ENCODE data around the gene ZNF138.
"Not testable (repeated sequence)": the region's sequence is repeated elsewhere in the genome, so short reads cannot be mapped to it uniquely, and the experiment has no call there.

The ZNF138 gene

DNA sequence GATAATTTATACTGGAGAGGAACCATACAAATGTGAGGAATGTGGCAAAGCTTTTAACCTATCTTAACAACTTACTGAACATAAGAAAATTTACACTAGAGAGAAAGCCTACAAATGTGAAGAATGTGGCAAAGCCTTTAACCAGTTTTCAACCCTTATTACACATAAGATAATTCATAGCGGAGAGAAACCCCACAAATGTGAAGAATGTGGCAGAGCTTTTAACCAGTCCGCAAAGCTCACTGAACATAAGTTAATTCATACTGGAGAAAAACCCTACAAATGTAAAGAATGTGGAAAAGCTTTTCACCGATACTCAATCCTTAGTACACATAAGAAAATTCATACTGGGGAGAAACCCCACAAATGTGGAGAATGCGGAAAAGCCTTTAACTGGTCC, 37.9 kb downstream of the ZNF138 start:
- H3K27me3 ChIP-seq (ENCODE audit: insufficient read depth, poor library complexity, severe bottlenecking), result no peaks in the 10 kb centered on the region
- DNase-seq (ENCODE audit: low read depth in 1 of 2, low spot score in 1 of 2), result no peak
- no peak overlapping the region for H3K4me3 ChIP-seq (replicated peaks; ENCODE audit: insufficient read depth, low read length)
- H3K27ac ChIP-seq (replicated peaks), result no peak overlapping the region
- no peak for TF ChIP-seq GABPA (IDR thresholded peaks at IDR 0.05; ENCODE audit: low read depth)

DNA sequence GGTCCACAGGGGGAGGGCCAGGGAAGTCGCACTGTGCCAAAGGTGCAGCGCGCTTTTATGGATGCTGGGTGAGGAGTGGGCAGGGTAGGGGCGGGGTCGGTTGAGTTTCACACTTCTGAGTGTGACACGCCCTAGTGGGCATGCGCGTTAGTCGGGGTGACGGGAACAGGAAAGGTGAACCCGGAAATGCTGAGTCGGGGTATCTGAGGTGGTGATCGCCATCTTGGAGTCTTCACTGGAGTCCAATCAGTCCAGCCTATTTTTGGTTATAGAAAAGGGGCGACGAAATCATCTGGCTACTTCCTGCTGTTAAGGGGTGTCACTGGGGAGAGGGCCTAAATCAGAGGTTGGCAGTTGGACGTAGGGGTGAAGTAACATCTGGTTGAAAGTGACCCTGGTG, 40.8 kb downstream of the ZNF138 start:
- TF ChIP-seq, protein P1, sequence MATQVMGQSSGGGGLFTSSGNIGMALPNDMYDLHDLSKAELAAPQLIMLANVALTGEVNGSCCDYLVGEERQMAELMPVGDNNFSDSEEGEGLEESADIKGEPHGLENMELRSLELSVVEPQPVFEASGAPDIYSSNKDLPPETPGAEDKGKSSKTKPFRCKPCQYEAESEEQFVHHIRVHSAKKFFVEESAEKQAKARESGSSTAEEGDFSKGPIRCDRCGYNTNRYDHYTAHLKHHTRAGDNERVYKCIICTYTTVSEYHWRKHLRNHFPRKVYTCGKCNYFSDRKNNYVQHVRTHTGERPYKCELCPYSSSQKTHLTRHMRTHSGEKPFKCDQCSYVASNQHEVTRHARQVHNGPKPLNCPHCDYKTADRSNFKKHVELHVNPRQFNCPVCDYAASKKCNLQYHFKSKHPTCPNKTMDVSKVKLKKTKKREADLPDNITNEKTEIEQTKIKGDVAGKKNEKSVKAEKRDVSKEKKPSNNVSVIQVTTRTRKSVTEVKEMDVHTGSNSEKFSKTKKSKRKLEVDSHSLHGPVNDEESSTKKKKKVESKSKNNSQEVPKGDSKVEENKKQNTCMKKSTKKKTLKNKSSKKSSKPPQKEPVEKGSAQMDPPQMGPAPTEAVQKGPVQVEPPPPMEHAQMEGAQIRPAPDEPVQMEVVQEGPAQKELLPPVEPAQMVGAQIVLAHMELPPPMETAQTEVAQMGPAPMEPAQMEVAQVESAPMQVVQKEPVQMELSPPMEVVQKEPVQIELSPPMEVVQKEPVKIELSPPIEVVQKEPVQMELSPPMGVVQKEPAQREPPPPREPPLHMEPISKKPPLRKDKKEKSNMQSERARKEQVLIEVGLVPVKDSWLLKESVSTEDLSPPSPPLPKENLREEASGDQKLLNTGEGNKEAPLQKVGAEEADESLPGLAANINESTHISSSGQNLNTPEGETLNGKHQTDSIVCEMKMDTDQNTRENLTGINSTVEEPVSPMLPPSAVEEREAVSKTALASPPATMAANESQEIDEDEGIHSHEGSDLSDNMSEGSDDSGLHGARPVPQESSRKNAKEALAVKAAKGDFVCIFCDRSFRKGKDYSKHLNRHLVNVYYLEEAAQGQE (IDR thresholded peaks at IDR 0.05; ENCODE audit: insufficient replicate concordance, low read depth), result no peak
- TF ChIP-seq, protein P2, sequence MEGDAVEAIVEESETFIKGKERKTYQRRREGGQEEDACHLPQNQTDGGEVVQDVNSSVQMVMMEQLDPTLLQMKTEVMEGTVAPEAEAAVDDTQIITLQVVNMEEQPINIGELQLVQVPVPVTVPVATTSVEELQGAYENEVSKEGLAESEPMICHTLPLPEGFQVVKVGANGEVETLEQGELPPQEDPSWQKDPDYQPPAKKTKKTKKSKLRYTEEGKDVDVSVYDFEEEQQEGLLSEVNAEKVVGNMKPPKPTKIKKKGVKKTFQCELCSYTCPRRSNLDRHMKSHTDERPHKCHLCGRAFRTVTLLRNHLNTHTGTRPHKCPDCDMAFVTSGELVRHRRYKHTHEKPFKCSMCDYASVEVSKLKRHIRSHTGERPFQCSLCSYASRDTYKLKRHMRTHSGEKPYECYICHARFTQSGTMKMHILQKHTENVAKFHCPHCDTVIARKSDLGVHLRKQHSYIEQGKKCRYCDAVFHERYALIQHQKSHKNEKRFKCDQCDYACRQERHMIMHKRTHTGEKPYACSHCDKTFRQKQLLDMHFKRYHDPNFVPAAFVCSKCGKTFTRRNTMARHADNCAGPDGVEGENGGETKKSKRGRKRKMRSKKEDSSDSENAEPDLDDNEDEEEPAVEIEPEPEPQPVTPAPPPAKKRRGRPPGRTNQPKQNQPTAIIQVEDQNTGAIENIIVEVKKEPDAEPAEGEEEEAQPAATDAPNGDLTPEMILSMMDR (IDR thresholded peaks at IDR 0.05; ENCODE audit: insufficient read depth, low read length), result no peak
- TF ChIP-seq SPI1 (IDR thresholded peaks at IDR 0.05; ENCODE audit: borderline replicate concordance, low read depth), result no peak
- TF ChIP-seq POLR2AphosphoS5 (IDR thresholded peaks at IDR 0.05; ENCODE audit: low read depth), result no peak
- no peak for TF ChIP-seq GABPA (IDR thresholded peaks at IDR 0.05; ENCODE audit: low read depth)
- H3K27me3 ChIP-seq (ENCODE audit: insufficient read depth, poor library complexity, severe bottlenecking), result no peaks in the 10 kb centered on the region
- no peak overlapping the region for H3K4me3 ChIP-seq (replicated peaks; ENCODE audit: insufficient read depth, low read length)
- H3K27ac ChIP-seq (replicated peaks), result no peak overlapping the region
- DNase-seq (ENCODE audit: low read depth in 1 of 2, low spot score in 1 of 2), result no peak

DNA sequence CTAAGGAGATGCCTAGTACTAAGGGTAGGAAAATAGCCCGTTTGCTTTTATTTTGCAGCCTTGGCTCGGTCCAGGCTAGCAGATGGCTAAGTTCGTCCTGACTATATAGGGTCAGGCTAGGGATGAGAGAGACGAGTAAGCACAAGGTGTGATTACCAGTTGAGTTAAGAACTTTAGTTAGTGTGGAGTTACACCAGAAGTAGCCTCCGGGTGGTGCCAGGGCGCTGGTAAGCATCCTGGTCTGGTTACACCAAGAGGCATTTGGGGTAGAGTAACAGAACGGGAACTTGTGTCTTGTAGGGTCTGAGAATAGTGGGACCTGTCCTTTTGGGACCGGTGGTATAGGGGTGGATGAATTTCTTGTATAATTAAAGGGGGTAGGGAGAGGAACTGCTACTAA, 41.6 kb downstream of the ZNF138 start:
- H3K4me3 ChIP-seq (replicated peaks; ENCODE audit: insufficient read depth, low read length); DNase-seq (ENCODE audit: low read depth in 1 of 2, low spot score in 1 of 2); H3K27me3 ChIP-seq (ENCODE audit: insufficient read depth, poor library complexity, severe bottlenecking); H3K27ac ChIP-seq (replicated peaks): not testable (repeated sequence)

DNA sequence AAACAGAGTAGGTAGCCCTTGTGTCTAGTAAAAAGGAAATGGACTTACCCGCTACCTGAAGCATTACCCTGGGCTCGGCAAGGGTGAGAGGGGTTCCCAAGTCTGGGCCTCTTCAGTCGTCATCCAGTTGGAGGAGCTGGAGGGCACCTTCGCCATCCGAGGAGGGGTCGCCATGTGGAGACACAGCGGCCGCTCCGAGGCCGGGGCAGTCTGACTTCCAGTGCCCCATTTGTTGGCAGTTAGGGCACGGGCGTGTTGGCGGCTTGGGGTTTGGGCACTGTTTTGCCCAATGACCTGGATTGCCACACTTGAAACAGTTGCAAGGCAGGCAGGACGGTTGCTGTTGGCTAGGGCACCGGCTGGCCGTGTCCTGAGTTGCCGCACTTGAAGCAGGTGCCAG, 43.8 kb downstream of the ZNF138 start:
- H3K4me3 ChIP-seq (replicated peaks; ENCODE audit: insufficient read depth, low read length); H3K27me3 ChIP-seq (ENCODE audit: insufficient read depth, poor library complexity, severe bottlenecking); DNase-seq (ENCODE audit: low read depth in 1 of 2, low spot score in 1 of 2); H3K27ac ChIP-seq (replicated peaks): not testable (repeated sequence)

DNA sequence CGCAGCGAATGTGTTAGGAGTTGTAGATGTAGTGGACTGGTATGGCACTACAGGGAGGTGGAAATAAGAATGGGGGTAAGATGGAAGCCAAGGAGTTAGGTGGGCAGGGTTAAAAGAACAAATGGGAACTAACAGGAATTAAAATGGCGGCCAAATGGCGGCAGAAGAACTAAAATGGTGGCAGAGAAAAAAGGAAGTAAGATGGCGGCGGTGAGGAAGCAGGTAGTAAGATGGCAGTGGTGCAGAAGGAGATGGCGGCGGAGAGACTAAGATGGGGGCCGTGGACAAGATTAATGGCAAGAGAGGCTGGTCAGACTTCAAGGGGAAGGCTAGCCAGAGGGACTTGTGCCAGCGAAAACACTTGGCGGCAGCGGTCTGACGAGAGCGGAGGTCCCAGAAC, 44.5 kb downstream of the ZNF138 start:
- Histone ChIP-seq H3K4me3 (replicated peaks; ENCODE audit: insufficient read depth, low read length) (no peak overlapping the region), H3K27me3 (ENCODE audit: insufficient read depth, poor library complexity, severe bottlenecking) (no peaks in the 10 kb centered on the region), H3K27ac (replicated peaks) (no peak overlapping the region)
- no peak for DNase-seq (ENCODE audit: low read depth in 1 of 2, low spot score in 1 of 2)
- TF ChIP-seq, protein P1 (IDR thresholded peaks at IDR 0.05; ENCODE audit: insufficient replicate concordance, low read depth), result no peak
- TF ChIP-seq POLR2AphosphoS5 (IDR thresholded peaks at IDR 0.05; ENCODE audit: low read depth), result no peak
- TF ChIP-seq, protein P2 (IDR thresholded peaks at IDR 0.05; ENCODE audit: insufficient read depth, low read length), result no peak
- TF ChIP-seq GABPA (IDR thresholded peaks at IDR 0.05; ENCODE audit: low read depth), result no peak
- TF ChIP-seq SPI1 (IDR thresholded peaks at IDR 0.05; ENCODE audit: borderline replicate concordance, low read depth), result no peak

Measured in HL-60 (cell line).